Adrenal gland (tissue), 12 donors: Measurements from ENCODE around the gene GLA. TPM values are rescaled to one million over a fixed set of nuclear protein-coding genes. Genes with fewer than 3 reads are reported as not detected.

Source experiments
- DNase-seq, 7 donors: peaks; one replicate each; pipeline ENCODE4 v3.0.0-alpha.2; 2019 to 2020
- H3K27ac ChIP-seq, 5 donors: fragments of 200-600 bp; sonication (generic) in 4 of 5; 1 replicate in 3 of 5; 2 replicates in 2 of 5; pipeline versions ENCODE4 v1.5.1 to v1.8.0; 2016 to 2020; ENCODE audit warnings: mild to moderate bottlenecking in 1 of 5
- H3K27me3 ChIP-seq: fragments of 200-600 bp; 2 replicates; pipeline ENCODE4 v1.8.0; 2021
- H3K36me3 ChIP-seq, 2 donors: fragments of 200-600 bp; replicated peaks in 1 of 2; 1 replicate in 1 of 2; 2 replicates in 1 of 2; pipeline versions ENCODE4 v1.5.1 to v1.8.0; 2018 to 2022
- H3K4me1 ChIP-seq, 2 donors: fragments of 200-600 bp; replicated peaks in 1 of 2; 1 replicate in 1 of 2; 2 replicates in 1 of 2; pipeline versions ENCODE4 v1.5.1 to v1.8.0; 2018 to 2021
- H3K4me3 ChIP-seq, 4 donors: fragments of 200-600 bp; sonication (generic) in 3 of 4; one replicate each; pipeline ENCODE4 v1.5.1; 2016 to 2018
- H3K9me3 ChIP-seq, 3 donors: fragments of 200-600 bp; sonication (generic) in 1 of 3; replicated peaks in 1 of 3; 1 replicate in 2 of 3; 2 replicates in 1 of 3; pipeline versions ENCODE4 v1.5.1 to v1.8.0; 2016 to 2021
- CTCF ChIP-seq, 6 experiments: fragments of 450-650 bp in 4 of 6; fragments of 200-600 bp in 2 of 6; sonication (generic) in 1 of 6; IDR thresholded peaks; 1 replicate in 5 of 6; 2 replicates in 1 of 6; pipeline versions ENCODE4 v1.5.1 to v1.8.0; 2016 to 2021; ENCODE audit warnings: antibody characterized with exemption in 6 of 6, mild to moderate bottlenecking in 2 of 6, moderate library complexity in 1 of 6
- POLR2A ChIP-seq, 2 donors: fragments of 450-650 bp; IDR thresholded peaks; one replicate each; pipeline ENCODE4 v1.6.1; 2017; ENCODE audit warnings: antibody characterized with exemption in 2 of 2, mild to moderate bottlenecking in 2 of 2, moderate library complexity in 1 of 2
- whole genome bisulfite sequencing, 4 donors: extraction: QIAGEN DNeasy Blood & Tissue Kit in 2 of 4; methylation state at CpG; one replicate each; pipeline versions ENCODE4 v1.1.5 to v1.1.7; 2013 to 2017; 5-methylcytosine and 5-hydroxymethylcytosine counted together
- intact Hi-C, 2 donors: fragments of 100-400 bp; cut with DNase I; formaldehyde crosslinking; loops; one replicate each; pipeline versions ENCODE4 v1.14.1 to v1.15.0; 2022 to 2023
- polyA plus RNA-seq, 3 donors: library from polyadenylated mRNA; stranded (reverse); fragments of 200-250 nt in 2 of 3; fragments of 350-450 nt in 1 of 3; fragmentation: Illumina TruSeq in 1 of 3; extraction: RNeasy Lipid Tissue Mini Kit (QIAGEN cat#74804) in 1 of 3; gene quantifications; one replicate each; pipeline ENCODE4 v1.2.3, GENCODE V29; 2013 to 2014
- total RNA-seq, 9 donors: library from RNA; depleted of rRNA in 4 of 9; stranded (reverse); fragments of >200 nt in 4 of 9; fragments of 120-200 nt in 1 of 9; fragmentation: NEBNext Ultra II Directional in 1 of 9; extraction: Animal tissue kit (Norgen Biotek cat#: 25700) in 1 of 9; gene quantifications; one replicate each; pipeline versions ENCODE4 v1.1.0 to v1.2.4, GENCODE V29; 2013 to 2023
- donor health status: healthy with polysubstance abuse.
- donor health status: Bipolar disorder and iron deficiency.
- donor health status: DM: yes; HTN: yes; CAD: no.
- donor health status: DM: no; HTN: no; CAD: no.
- donor health status: DM: no; HTN: no; CAD: no.
- donor health status: DM: yes; HTN: yes; CAD: no.

GLA gene
- total and polyA plus RNA-seq, 12 donors = 18.5 to 123 (median 47.8) TPM

- intact Hi-C loops = no loop called here
- Histone ChIP-seq H3K9me3 (no peaks in the 10 kb centered on the region), H3K4me3 (no peak overlapping the region), H3K27ac (no peak overlapping the region), H3K36me3 (no peaks in the 10 kb centered on the region), H3K4me1 (no peaks in the 10 kb centered on the region), H3K27me3 (peaks cover 3% of the 10 kb centered on the region)
- TF ChIP-seq POLR2A (IDR thresholded peaks at IDR 0.05) (no peak), CTCF (IDR thresholded peaks at IDR 0.05) (no peak)
- DNase-seq = no peak
- WGBS, 4 donors = 65 to 71% (median 68%) methylated on average over 6 to 7 of the region's 7 CpGs
These were observed 47.3 kb downstream of the GLA start for GRCh38 chrX:101360390-101360789.

DNA sequence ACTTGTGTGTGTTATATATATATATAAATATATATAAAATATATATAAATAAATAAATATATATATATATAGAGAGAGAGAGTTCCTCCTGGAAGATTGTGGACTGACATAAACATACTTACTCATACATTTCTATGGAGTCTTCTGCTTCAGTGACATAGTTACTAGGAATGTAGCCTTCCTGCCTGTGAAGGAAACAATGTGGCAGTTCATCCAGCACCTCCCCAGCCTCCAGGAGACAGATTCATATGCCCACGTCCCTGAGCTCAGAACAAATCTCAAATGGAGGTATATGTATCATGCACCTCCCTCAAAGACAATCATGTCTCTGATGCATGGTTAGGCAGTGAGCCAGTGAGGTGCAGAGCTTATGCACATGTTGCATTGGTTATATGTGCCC is 47.8 kb downstream of the GLA start:
- no peak overlapping the region for H3K27ac ChIP-seq
- TF ChIP-seq POLR2A (IDR thresholded peaks at IDR 0.05) (no peak), CTCF (IDR thresholded peaks at IDR 0.05) (no peak)
- H3K36me3 ChIP-seq = no peaks in the 10 kb centered on the region
- WGBS, 4 donors = 45 to 55% (median 53%) methylated on average over 1 of the region's 1 CpG; no CpG with 5 or more reads in 1 of the 4 donors
- intact Hi-C loops = no loop called here
- H3K4me1 ChIP-seq = no peaks in the 10 kb centered on the region
- no peak overlapping the region for H3K4me3 ChIP-seq
- H3K27me3 ChIP-seq = peaks cover 3% of the 10 kb centered on the region
- DNase-seq = no peak
- no peaks in the 10 kb centered on the region for H3K9me3 ChIP-seq

DNA sequence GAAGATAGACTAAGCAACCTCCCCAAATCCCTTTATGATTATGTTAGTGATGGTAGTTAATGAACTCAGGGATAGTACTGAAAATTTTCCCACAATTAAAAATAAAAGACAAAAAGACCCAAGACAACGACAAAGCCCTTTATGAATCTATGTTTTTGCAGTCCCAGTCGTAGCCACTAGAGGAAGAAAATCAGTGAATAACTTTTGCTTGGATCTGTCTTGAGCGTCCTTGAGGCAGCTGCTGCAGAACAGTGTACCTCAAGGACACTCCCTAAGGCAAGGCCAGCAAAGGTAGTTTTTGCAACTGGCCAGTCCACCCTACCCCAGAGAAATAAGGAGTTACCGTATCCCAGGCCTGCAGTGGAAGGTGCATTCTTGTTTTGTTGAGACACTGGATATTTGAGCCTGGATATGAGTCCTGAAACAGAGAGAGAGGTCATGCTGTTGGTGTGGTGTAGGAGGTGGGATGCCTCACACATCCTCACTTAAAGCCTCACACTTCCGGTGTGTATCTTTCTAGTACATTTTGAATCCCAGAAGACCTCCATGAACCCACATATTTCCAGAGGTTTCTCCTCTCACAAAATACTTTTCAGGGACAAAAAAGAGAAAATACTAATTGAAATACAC is 50.4 kb downstream of the GLA start:
- 26 to 44% (median 40%) methylated on average over 3 to 5 of the region's 5 CpGs for WGBS, 4 donors
- Histone ChIP-seq H3K4me1 (no peaks in the 10 kb centered on the region), H3K27ac (no peak overlapping the region), H3K4me3 (no peak overlapping the region), H3K36me3 (no peaks in the 10 kb centered on the region), H3K9me3 (no peaks in the 10 kb centered on the region), H3K27me3 (no peaks in the 10 kb centered on the region)
- peak in 1 of 7 donors; percentile 4 for DNase-seq
- TF ChIP-seq POLR2A (IDR thresholded peaks at IDR 0.05) (no peak), CTCF (IDR thresholded peaks at IDR 0.05) (peak in 3 of 6 experiments; percentile 13 to 40 (median 37))
- intact Hi-C loops = no loop called here

- Histone ChIP-seq H3K27me3 (no peaks in the 10 kb centered on the region), H3K4me3 (peak overlapping the region in 2 of 4 donors; percentile 61 to 64), H3K4me1 (no peaks in the 10 kb centered on the region), H3K36me3 (no peaks in the 10 kb centered on the region), H3K27ac (no peak overlapping the region), H3K9me3 (no peaks in the 10 kb centered on the region)
- WGBS, 4 donors = 29 to 42% (median 41%) methylated on average over 3 to 4 of the region's 4 CpGs
- no peak for TF ChIP-seq CTCF (IDR thresholded peaks at IDR 0.05)
- no peak for DNase-seq
- intact Hi-C loops = no loop called here
These were observed 58.5 kb downstream of the GLA start for GRCh38 chrX:101349193-101349562.
